SK-N-SH (cell line): ENCODE results near the gene C1QL4. TPM values are rescaled to one million over a fixed set of nuclear protein-coding genes. Genes with fewer than 3 reads are reported as not detected.

Source experiments
- CTCF ChIA-PET: fragments of 300-600, 350-600 bp; formaldehyde crosslinking; extraction: SDS; loops from one replicate; lab custom pipeline; 2021; lab: Yijun Ruan, JAX
- POLR2A ChIA-PET: fragments of 350-600 bp; sonication (Branson Sonifier 250); formaldehyde crosslinking; extraction: SDS; loops from one replicate; lab custom pipeline; 2020; ENCODE audit warnings: antibody characterized with exemption, inconsistent platforms; lab: Yijun Ruan, JAX
- DNase-seq: peaks from one replicate; pipeline ENCODE4 v3.0.0; 2012
- H2AFZ ChIP-seq: fragments of 200-600 bp; sonication (generic); 2 replicates; pipeline ENCODE4 v1.8.1; 2016; ENCODE audit warnings: antibody characterized with exemption, mild to moderate bottlenecking, low read depth
- H3F3A ChIP-seq: fragments of 200-600 bp; sonication (generic); replicated peaks from 2 replicates; pipeline ENCODE3; 2016; ENCODE audit warnings: antibody characterized with exemption, mild to moderate bottlenecking; ENCODE audit not compliant: insufficient read depth
- H3K27ac ChIP-seq, 2 experiments: fragments of 200-500 bp in 1 of 2; fragments of 200-600 bp in 1 of 2; sonication (Bioruptor generic) in 1 of 2; sonication (generic), shearing (Covaris generic) in 1 of 2; 2 replicates each; pipeline versions ENCODE4 v1.5.1 to v1.6.1; 2014 to 2016; ENCODE audit warnings: low read depth in 2 of 2, inconsistent platforms in 1 of 2, low read length in 1 of 2, mild to moderate bottlenecking in 1 of 2, mixed read lengths in 1 of 2
- H3K27me3 ChIP-seq: fragments of 200-600 bp; sonication (generic), shearing (Covaris generic); 2 replicates; pipeline ENCODE4 v1.6.1; 2016; ENCODE audit warnings: mixed run types; ENCODE audit not compliant: insufficient read depth
- H3K36me3 ChIP-seq, 2 experiments: fragments of 200-500 bp in 1 of 2; fragments of 200-600 bp in 1 of 2; sonication (Bioruptor generic) in 1 of 2; sonication (generic) in 1 of 2; replicated peaks in 1 of 2; 2 replicates each; pipeline versions ENCODE3 to v1.5.1; 2014 to 2016; ENCODE audit warnings: low read length in 1 of 2, mild to moderate bottlenecking in 1 of 2; ENCODE audit not compliant: insufficient read depth in 2 of 2, control insufficient read depth in 1 of 2
- H3K4me1 ChIP-seq, 2 experiments: fragments of 200-500 bp in 1 of 2; fragments of 200-600 bp in 1 of 2; sonication (Bioruptor generic) in 1 of 2; sonication (generic), shearing (Covaris generic) in 1 of 2; 2 replicates each; pipeline versions ENCODE4 v1.5.1 to v1.6.1; 2014 to 2016; ENCODE audit warnings: low read depth in 1 of 2, low read length in 1 of 2, mixed run types in 1 of 2; ENCODE audit not compliant: insufficient read depth in 2 of 2, control insufficient read depth in 1 of 2
- H3K4me2 ChIP-seq: fragments of 200-600 bp; sonication (generic), shearing (Covaris generic); 2 replicates; pipeline ENCODE4 v1.6.1; 2017; ENCODE audit warnings: mixed run types
- H3K4me3 ChIP-seq, 2 experiments: fragments of 200-500 bp in 1 of 2; fragments of 200-600 bp in 1 of 2; sonication (Bioruptor generic) in 1 of 2; sonication (generic), shearing (Covaris generic) in 1 of 2; 2 replicates each; pipeline versions ENCODE4 v1.5.1 to v1.8.1; 2014 to 2016; ENCODE audit warnings: low read depth in 2 of 2, inconsistent platforms in 1 of 2, low read length in 1 of 2, mild to moderate bottlenecking in 1 of 2, mixed read lengths in 1 of 2, moderate library complexity in 1 of 2
- H3K79me2 ChIP-seq: fragments of 200-600 bp; sonication (generic); 2 replicates; pipeline ENCODE4 v1.8.1; 2017; ENCODE audit warnings: mild to moderate bottlenecking; ENCODE audit not compliant: insufficient read depth
- H3K9ac ChIP-seq: fragments of 200-600 bp; sonication (generic); 2 replicates; pipeline ENCODE4 v1.6.1; 2017; ENCODE audit warnings: mixed run types
- H3K9me2 ChIP-seq: fragments of 200-600 bp; sonication (generic); 2 replicates; pipeline ENCODE4 v1.6.1; 2017; ENCODE audit warnings: mixed run types
- H3K9me3 ChIP-seq: fragments of 200-600 bp; sonication (generic); 2 replicates; pipeline ENCODE4 v1.6.1; 2017; ENCODE audit warnings: mixed run types, mild to moderate bottlenecking, moderate library complexity
- H4K20me1 ChIP-seq: fragments of 200-600 bp; sonication (generic); 2 replicates; pipeline ENCODE4 v1.6.1; 2017; ENCODE audit warnings: mild to moderate bottlenecking, mixed run types; ENCODE audit not compliant: insufficient read depth
- FOSL2 ChIP-seq: IDR thresholded peaks from 2 replicates; pipeline ENCODE4 v1.4.0; 2012; ENCODE audit warnings: low read depth, mild to moderate bottlenecking, moderate library complexity, borderline replicate concordance
- GABPA ChIP-seq: IDR thresholded peaks from 2 replicates; pipeline ENCODE4 v1.4.0; 2012; ENCODE audit warnings: low read depth, mild to moderate bottlenecking
- IRF3 ChIP-seq: fragments of 150-350 bp; IDR thresholded peaks from 2 replicates; pipeline ENCODE4 v1.6.1; 2016; ENCODE audit warnings: mild to moderate bottlenecking, low read depth, low read length
- MEF2A ChIP-seq: IDR thresholded peaks from 2 replicates; pipeline ENCODE4 v1.4.0; 2012; ENCODE audit warnings: low read depth, borderline replicate concordance
- NFIC ChIP-seq: IDR thresholded peaks from 2 replicates; pipeline ENCODE4 v1.4.0; 2012; ENCODE audit warnings: borderline replicate concordance
- PBX3 ChIP-seq: IDR thresholded peaks from 2 replicates; pipeline ENCODE4; 2012
- REST ChIP-seq: IDR thresholded peaks from 2 replicates; pipeline ENCODE4 v1.6.1; 2012; ENCODE audit warnings: mild to moderate bottlenecking, low read depth, low read length, moderate library complexity
- RXRA ChIP-seq: IDR thresholded peaks from 2 replicates; pipeline ENCODE4 v1.4.0; 2012; ENCODE audit warnings: low read depth, mild to moderate bottlenecking, borderline replicate concordance
- USF1 ChIP-seq: IDR thresholded peaks from 2 replicates; pipeline ENCODE4 v1.4.0; 2012; ENCODE audit warnings: low read depth, borderline replicate concordance
- USF2 ChIP-seq: fragments of 150-350 bp; IDR thresholded peaks from 2 replicates; pipeline ENCODE4 v1.6.1; 2017; ENCODE audit warnings: antibody characterized with exemption, low read length, low read depth, borderline replicate concordance
- WGBS: methylation state at CpG from one replicate; pipeline ENCODE4 v1.1.6; 2017; ENCODE audit warnings: low lambda C conversion rate; 5-methylcytosine and 5-hydroxymethylcytosine counted together
- polyA plus RNA-seq, 3 experiments: library from polyadenylated mRNA; depleted of rRNA; stranded (reverse); fragments of >200 nt; gene quantifications; 2 replicates each; pipeline ENCODE4 v1.2.3, GENCODE V29; 2012

The C1QL4 gene
- polyA plus RNA-seq, 1 of the 3 experiments (the other 2 are of a cell fraction): 14.6 TPM

GRCh38 chr12:49340971-49341776 is 4.2 kb upstream of the C1QL4 start:
- no peaks in the 10 kb centered on the region for H4K20me1 ChIP-seq
- H3K27me3 ChIP-seq: peaks cover 5% of the 10 kb centered on the region; the same call in 1 of the 2 replicates
- TF ChIP-seq IRF3 (no peak), RXRA (no peak), NFIC (no peak), PBX3 (no peak), FOSL2 (no peak), REST (no peak), USF2 (no peak), USF1 (no peak), MEF2A (no peak), GABPA (no peak)
- no peak overlapping the region for H3K27ac ChIP-seq
- no peak overlapping the region for H3K4me3 ChIP-seq
- 85% methylated on average over 12 of the region's 14 CpGs for WGBS
- peaks cover 17% of the 10 kb centered on the region for H3F3A ChIP-seq
- peaks cover 5 to 31% of the 10 kb centered on the region in 2 experiments; a peak in 2 of 4 replicates for H3K4me1 ChIP-seq
- no peaks in the 10 kb centered on the region for H3K79me2 ChIP-seq
- H3K9me3 ChIP-seq: no peaks in the 10 kb centered on the region
- H3K36me3 ChIP-seq: no peaks in the 10 kb centered on the region
- no peak overlapping the region for H2AFZ ChIP-seq
- no peak overlapping the region for H3K9ac ChIP-seq
- ChIA-PET POLR2A (interaction anchor here (2.7 kb wide), 1 partner anchor 18 kb away, joined by 9 read pairs; the partner anchor contains the start of gene TROAP), CTCF (interaction anchor here (0.6 to 15.9 kb wide), 30 partner anchors 10 to 283 kb away, joined by 3 to 658 read pairs (median 6); partner anchors contain the start of genes LMBR1L, PRPH, SPATS2 and TROAP)
- no peak for DNase-seq
- no peak overlapping the region for H3K4me2 ChIP-seq
- H3K9me2 ChIP-seq: no peaks in the 10 kb centered on the region
